ENCODE data around the gene COA1.
A peak's percentile ranks its signal among the peaks of the same experiment; 100 is the strongest.
"Not testable (repeated sequence)": the region's sequence is repeated elsewhere in the genome, so short reads cannot be mapped to it uniquely, and the experiment has no call there.

The COA1 gene

DNA sequence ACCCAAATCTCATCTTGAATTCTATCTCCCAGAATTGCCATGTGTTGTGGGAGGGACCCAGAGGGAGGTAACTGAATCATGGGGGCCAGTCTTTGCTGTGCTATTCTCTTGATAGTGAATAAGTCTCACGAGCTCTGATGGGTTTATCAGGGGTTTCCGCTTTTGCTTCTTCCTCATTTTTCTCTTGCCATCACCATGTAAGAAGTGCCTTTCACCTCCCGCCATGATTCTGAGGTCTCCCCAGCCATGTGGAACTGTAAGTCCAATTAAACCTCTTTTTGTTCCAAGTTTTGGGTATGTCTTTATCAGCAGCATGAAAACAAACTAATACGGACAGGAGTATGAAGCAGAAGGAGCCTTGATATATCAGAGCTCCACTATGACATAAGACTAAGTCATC lies 41.5 kb downstream of the COA1 start:
- DNase-seq, ATAC-seq: not testable (repeated sequence)

GRCh38 chr7:43686991-43687390 lies 42.3 kb downstream of the COA1 start:
- no peak for DNase-seq
- ATAC-seq, result no peak

- DNase-seq (no peak), ATAC-seq (no peak)
Measured at GRCh38 chr7:43680736-43681135, 48.6 kb downstream of the COA1 start.

DNA sequence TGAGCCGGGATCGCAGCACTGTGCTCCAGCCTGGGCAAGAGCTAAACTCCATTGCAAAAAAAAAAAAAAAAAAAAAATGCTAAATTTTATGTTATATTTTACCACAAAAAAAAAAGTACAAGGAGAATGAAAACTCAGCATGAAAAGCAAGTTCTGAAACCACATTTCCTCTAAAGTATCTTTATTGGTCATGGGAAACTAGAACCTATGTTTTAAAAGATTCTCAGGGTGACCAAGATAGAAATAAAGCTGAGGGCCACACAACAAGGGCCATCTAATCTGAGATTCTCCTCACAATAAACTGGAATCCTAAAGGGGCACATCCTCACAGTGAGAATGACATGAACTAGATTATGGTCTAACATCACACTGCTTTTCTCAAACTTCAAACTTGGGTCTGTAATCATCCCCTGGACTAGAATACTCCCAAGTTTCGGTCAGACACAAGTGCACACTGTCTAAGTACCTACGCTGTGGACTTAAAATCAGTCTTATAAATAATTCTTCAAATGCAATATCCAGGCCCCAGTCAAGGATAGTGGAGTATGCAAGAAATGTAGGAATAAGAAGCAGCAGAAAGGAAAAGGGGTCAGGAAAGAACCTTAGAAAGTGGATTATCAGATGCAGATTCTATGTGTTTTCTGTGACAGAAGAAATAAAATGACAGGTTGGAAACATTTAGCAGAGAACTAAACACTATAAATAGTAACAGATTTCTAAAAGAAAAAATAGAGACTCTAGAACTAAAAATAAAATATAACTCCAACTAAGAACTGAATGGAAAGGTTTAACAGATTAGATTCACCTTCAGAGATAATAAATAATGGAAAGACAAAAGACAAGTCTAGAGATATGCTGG lies 49.9 kb downstream of the COA1 start:
- DNase-seq (no peak), ATAC-seq (peak; percentile 16)

DNA sequence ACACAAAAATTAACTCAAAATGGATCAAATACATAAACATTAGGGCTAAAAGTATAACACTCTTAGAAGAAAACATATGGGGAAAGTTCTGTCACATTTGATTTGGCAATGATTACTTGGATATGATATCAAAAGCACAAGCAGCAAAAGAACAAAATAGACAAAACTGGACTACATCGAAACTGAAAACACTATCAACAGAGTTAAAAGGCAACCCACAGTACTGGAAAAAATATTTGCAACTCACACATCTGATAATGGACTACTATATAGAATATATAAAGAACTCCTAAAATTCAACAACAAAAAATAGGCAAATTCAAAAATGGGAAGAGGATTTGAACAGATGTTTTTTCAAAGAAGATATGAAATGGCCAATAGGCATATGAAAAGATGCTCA lies 51.0 kb downstream of the COA1 start:
- DNase-seq (no peak), ATAC-seq (no peak)

DNA sequence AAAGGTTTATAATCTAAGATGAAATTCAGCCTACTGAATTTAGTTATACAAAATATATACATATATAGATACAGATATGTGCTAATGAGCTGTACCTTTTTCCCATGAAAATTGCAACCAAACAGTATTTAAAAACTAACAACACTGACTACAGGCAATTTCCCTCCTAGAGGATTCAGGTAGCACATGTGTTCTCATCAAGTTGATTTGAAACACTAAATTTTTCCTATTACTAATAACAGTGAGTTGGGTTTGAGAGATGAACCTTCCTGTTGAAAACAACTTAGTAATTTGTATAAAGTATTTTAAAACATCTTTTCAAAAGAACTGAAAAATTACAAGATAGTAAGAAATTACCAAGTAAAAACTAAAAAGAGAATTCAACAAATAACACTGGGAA lies 51.5 kb downstream of the COA1 start:
- ATAC-seq (peak; percentile 66), DNase-seq (no peak)

GRCh38 chr7:43674559-43675436 lies 54.5 kb downstream of the COA1 start:
- no peak for ATAC-seq
- no peak for DNase-seq

GRCh38 chr7:43673243-43673976 lies 55.9 kb downstream of the COA1 start:
- not testable (repeated sequence) for DNase-seq, ATAC-seq

- DNase-seq (no peak), ATAC-seq (no peak)
Measured at GRCh38 chr7:43671521-43671920, 57.8 kb downstream of the COA1 start.

DNA sequence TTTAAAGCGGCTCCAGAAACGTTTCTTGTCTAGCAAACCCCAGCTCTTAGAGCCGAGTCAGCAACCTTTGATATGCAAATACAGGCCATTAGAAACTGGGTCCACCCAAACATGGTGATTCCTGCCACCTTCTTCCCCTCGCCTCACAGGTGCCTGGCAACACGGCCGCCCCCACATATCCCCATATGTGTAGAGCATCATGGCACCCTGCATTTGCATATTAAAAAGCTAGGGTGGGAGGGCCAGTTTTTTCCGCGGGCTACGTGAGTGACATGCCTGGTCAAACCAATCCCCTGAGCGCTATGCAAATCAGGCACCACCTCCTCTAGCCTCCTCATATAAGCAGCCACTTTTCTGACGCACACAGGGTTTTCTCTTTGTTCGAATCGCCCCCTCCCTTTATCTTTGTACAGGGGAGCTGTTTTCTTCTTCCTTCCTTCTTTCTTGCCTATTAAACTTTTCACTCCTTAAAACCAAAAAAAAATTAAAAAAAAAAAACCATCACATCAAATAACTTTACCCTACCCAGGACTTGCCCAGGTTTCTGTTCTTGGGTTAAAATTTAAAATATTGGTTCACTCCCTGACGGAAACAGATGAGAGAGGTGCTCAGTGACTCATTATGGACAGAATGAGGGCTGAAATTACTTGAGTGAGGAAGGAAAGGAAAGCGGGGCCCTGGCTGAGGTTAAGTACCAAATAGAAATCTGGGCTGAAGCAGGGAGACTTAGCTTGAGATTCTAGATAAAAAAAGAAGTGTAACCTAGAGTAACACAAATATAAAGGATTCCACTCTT lies 59.8 kb downstream of the COA1 start:
- ATAC-seq, result peak; percentile 91
- DNase-seq, result peak; percentile 80

GRCh38 chr7:43668035-43668434 lies 61.3 kb downstream of the COA1 start:
- no peak for DNase-seq
- no peak for ATAC-seq

- no peak for ATAC-seq
- no peak for DNase-seq
Measured at GRCh38 chr7:43666938-43667337, 62.4 kb downstream of the COA1 start.

DNA sequence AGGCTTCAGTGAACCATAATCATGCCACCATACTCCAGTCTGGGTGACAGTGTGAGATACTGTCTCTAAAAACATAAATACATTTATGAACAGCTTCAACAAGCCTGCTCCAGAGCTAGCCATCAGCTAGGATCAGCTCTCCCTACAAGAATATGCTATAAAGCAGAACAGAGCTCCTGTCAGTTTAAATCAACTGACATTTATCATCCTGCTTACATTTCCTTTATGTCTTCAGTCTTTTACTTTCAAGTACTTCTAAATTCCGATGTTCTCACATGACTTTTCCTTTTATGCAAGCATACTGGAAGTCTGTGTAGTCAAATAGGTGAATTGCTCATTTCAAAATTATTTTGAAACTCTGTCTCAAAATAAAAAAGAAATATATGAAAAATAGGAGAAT lies 64.6 kb downstream of the COA1 start:
- no peak for DNase-seq
- no peak for ATAC-seq

DNA sequence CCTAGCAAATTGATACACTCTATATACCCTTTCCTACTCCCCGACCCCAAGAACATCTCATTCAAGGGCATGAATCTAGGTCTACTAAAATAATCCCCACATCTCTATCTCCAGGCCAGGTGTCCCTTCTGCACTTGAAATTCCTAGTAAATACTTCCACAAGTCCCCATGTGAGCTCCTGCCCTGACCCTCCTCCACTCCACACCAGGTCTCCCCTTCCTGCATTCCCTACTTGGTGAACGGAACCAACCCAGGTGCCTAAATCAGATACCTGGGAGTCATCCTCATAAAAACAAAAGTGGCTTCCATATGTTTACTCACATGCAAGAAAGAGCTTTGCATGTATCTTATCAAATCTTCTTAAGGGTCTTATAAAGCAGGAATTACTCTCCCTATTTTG lies 69.2 kb downstream of the COA1 start:
- DNase-seq, result no peak
- ATAC-seq, result no peak

DNA sequence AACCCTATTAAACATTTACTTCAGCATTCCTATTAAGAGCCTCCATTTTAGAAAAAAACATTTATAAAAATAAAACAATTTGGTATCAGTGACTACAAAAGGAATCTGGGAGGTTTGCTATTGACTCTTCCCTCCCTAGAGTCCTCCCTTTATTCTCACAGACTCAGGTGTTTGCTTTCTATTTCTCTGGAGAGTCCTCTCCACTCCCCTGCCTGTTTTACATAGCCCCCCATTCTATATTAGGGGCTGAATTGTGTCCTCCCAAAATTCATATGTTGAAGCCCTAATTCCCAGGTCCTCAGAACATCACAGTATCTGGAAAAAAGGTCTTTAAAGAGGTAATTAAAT lies 69.8 kb downstream of the COA1 start:
- no peak for ATAC-seq
- no peak for DNase-seq

DNA sequence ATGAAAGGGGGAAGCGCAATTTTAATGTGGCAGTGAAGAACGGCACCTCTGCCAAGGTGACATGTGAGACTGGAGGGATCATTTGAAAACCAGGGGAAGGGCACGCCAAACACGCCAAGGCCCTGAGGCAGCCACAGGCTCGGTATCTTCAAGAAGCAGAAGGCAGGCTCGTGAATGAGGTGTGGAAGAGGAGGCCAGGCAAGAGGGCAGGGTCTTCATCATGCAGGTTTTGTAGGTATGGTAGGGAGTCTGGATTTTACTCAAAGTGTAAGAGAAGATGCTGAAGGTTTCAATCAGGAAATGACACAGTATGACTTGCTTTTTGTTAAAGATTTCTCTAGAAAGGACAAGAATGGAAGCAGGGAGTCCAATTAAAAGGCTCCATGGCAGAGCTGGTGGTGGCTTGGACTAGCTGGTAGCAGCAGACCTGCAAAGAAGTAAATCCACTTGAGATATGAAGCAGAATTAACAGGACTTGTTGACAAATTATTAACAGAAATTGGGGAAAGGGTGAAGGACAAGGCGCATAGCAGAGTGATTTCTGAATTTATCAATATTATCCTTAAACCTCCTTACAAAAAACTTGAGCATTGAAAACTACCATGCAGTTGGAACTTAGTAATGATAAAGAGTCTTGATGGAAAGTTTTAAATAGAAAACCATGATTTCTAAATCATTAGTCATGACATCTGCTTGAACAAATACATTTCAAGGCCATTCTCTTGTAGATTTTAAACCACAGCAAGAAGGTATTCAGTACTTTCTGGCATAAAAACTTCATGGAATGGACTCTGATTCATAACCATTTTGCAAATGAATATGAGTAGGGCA lies 70.4 kb downstream of the COA1 start:
- DNase-seq (no peak), ATAC-seq (peak; percentile 91)

DNA sequence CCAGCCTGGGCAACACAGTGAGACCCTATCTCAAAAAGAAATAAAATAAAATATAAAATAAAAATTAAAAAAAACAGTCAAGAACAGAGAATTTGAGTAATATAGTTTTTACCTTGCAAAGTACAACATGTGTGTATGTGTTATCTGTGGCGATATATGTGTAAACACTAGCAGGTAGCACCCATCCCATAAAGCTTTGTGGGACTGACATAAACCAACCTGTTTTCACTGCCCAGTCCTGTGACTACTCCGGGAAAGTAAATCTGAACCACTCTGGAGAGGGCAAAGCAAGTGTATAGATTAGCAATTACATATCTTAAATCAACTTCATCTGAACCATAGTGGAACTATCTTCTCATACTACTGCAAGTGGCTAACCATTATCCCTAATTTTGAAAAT lies 72.3 kb downstream of the COA1 start:
- ATAC-seq (no peak), DNase-seq (no peak)

- no peak for ATAC-seq
Measured at GRCh38 chr7:43655584-43655983, 73.7 kb downstream of the COA1 start.

DNA sequence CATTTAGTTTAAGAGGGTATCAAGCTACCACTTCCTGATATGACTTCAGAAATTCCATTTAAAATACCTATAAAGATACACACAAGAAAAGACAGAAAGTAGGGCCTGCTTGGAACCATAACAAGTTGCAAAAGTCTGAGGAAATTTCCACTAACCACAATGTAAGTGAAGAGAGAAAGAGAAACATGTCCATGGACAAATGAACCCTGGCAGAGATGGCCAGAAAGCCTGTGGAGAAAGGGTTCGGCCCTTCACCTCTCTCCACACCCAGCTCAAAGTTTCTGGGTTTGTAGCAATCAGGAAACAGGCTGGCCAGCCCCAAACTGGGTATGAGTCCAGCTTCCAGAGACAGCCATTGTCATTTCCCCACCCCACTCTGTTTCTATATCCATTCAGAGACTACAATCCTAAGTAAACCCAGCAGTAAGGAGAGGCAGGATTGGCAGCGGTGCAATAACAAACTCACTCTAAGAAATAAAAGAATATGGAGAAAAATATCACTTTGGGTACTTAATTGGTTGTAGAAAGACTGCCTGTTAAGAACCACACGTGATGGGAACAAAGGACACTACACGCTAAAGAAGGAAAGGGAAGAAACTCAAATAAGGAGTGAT lies 75.3 kb downstream of the COA1 start:
- DNase-seq (no peak), ATAC-seq (no peak)

More at GRCh38 chr7:43655584-43655983, 73.7 kb downstream of the COA1 start:
- no peak for DNase-seq

- DNase-seq, result no peak
- ATAC-seq, result no peak
Measured at GRCh38 chr7:43653466-43653865, 75.9 kb downstream of the COA1 start.

Data from stimulated activated naive CD8-positive, alpha-beta T cell treated with anti-CD3 and anti-CD28 coated beads, Interleukin-15, Interleukin-2, amounts not matched to agents 100 U/mL and 50 U/mL, for 24 hours (primary cell).